Amniotic epithelial cell (primary cell): Measurements from ENCODE around the gene WDR86.
A peak's percentile ranks its signal among the peaks of the same experiment; 100 is the strongest.

ENCODE experiments used
- DNase-seq: peaks from one replicate; pipeline ENCODE4 v3.0.0-alpha.2; 2010; ENCODE audit warnings: low read depth

The WDR86 gene

GRCh38 chr7:151347200-151347599, 62.6 kb downstream of the WDR86 start:
- no peak for DNase-seq

GRCh38 chr7:151346470-151346769, 63.4 kb downstream of the WDR86 start:
- peak; percentile 25 for DNase-seq

- no peak for DNase-seq
Observed at GRCh38 chr7:151345576-151346469, 64.0 kb downstream of the WDR86 start.

GRCh38 chr7:151343516-151343915, 66.3 kb downstream of the WDR86 start:
- DNase-seq: no peak

- no peak for DNase-seq
Observed at GRCh38 chr7:151342811-151343210, 67.0 kb downstream of the WDR86 start.

- no peak for DNase-seq
Observed at GRCh38 chr7:151342102-151342646, 67.7 kb downstream of the WDR86 start.

- DNase-seq: peak; percentile 61
Observed at GRCh38 chr7:151341357-151342101, 68.3 kb downstream of the WDR86 start, which contains the start of gene NUB1. Gene NUB1 (plus strand): TSS chr7:151341812. CDS start chr7:151345350, 3,538 bp downstream.

- DNase-seq: no peak
Observed at GRCh38 chr7:151340794-151341356, 69.0 kb downstream of the WDR86 start.

GRCh38 chr7:151339651-151340382, 70.0 kb downstream of the WDR86 start:
- DNase-seq: no peak

GRCh38 chr7:151338809-151339208, 71.0 kb downstream of the WDR86 start:
- no peak for DNase-seq

GRCh38 chr7:151337346-151337745, 72.5 kb downstream of the WDR86 start:
- DNase-seq: no peak

GRCh38 chr7:151336027-151336708, 73.7 kb downstream of the WDR86 start:
- DNase-seq: no peak

GRCh38 chr7:151334628-151335027, 75.2 kb downstream of the WDR86 start:
- DNase-seq: no peak
